ENCODE data around the gene SYT2. TPM values are rescaled to one million over a fixed set of nuclear protein-coding genes. Genes with fewer than 3 reads are reported as not detected.
"Not testable (repeated sequence)": the region's sequence is repeated elsewhere in the genome, so short reads cannot be mapped to it uniquely, and the experiment has no call there.

SYT2 gene
- total and polyA plus RNA-seq, 2 experiments from 2014 or later, result 0.03 to 0.68 TPM

DNA sequence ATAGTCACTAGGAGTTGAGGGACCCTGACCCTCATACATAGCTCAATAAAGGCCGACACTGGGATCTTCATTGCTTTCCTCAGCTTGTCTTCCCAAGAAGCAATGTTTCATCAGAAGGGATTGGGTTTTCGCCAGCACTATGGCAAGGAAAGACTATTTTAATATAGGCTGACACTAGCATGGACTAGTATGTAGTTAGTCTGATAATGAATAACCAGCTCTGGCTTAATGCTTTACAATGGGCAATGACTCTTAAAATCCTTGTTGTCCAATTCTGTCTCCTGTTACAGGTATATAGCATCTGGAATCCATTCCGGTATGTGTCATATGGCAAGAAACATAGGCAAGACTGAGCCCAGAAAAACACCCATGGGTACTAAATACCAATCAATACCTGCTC lies 15.3 kb upstream of the SYT2 start:
- peaks cover 49% of the 10 kb centered on the region for H3K36me3 ChIP-seq

DNA sequence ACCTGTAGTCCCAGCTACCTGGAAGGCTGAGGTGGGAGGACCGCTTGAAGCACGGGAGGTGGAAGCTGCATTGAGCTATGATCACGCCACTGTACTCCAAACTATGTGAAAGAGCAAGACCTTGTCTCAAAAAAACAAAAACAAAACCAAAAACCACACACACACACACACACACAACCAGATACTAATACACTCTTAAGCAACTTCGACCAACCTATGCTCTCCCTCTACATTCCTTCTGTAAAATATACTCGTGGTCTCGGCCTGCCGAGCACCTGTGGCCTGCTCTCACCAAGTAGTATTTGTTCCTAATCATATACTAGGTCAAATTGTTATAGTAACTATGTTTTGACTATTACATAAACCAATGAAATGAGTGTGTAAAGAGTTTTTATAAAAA lies 13.5 kb upstream of the SYT2 start:
- H3K27me3 ChIP-seq, result no peaks in the 10 kb centered on the region
- H3K27ac ChIP-seq, result no peak overlapping the region
- DNase-seq (ENCODE audit: low read depth in 1 of 2, low spot score in 1 of 2), result no peak
- no peaks in the 10 kb centered on the region for H3K9me3 ChIP-seq (ENCODE audit: low read depth)
- TF ChIP-seq, protein P1, sequence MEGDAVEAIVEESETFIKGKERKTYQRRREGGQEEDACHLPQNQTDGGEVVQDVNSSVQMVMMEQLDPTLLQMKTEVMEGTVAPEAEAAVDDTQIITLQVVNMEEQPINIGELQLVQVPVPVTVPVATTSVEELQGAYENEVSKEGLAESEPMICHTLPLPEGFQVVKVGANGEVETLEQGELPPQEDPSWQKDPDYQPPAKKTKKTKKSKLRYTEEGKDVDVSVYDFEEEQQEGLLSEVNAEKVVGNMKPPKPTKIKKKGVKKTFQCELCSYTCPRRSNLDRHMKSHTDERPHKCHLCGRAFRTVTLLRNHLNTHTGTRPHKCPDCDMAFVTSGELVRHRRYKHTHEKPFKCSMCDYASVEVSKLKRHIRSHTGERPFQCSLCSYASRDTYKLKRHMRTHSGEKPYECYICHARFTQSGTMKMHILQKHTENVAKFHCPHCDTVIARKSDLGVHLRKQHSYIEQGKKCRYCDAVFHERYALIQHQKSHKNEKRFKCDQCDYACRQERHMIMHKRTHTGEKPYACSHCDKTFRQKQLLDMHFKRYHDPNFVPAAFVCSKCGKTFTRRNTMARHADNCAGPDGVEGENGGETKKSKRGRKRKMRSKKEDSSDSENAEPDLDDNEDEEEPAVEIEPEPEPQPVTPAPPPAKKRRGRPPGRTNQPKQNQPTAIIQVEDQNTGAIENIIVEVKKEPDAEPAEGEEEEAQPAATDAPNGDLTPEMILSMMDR (IDR thresholded peaks at IDR 0.05; ENCODE audit: low read depth, low read length), result no peak
- H3K4me3 ChIP-seq, result no peak overlapping the region
- H3K4me1 ChIP-seq (ENCODE audit: low read depth), result no peaks in the 10 kb centered on the region
- peaks cover 31% of the 10 kb centered on the region for H3K36me3 ChIP-seq

More for the DNA sequence above, 15.3 kb upstream of the SYT2 start:
- no peak overlapping the region for H3K4me3 ChIP-seq
- TF ChIP-seq, protein P1 (IDR thresholded peaks at IDR 0.05; ENCODE audit: low read depth, low read length), result no peak
- H3K9me3 ChIP-seq (ENCODE audit: low read depth), result no peaks in the 10 kb centered on the region
- no peak for DNase-seq (ENCODE audit: low read depth in 1 of 2, low spot score in 1 of 2)
- H3K27me3 ChIP-seq, result no peaks in the 10 kb centered on the region
- peak overlapping the region; percentile 31 for H3K27ac ChIP-seq
- no peaks in the 10 kb centered on the region for H3K4me1 ChIP-seq (ENCODE audit: low read depth)

DNA sequence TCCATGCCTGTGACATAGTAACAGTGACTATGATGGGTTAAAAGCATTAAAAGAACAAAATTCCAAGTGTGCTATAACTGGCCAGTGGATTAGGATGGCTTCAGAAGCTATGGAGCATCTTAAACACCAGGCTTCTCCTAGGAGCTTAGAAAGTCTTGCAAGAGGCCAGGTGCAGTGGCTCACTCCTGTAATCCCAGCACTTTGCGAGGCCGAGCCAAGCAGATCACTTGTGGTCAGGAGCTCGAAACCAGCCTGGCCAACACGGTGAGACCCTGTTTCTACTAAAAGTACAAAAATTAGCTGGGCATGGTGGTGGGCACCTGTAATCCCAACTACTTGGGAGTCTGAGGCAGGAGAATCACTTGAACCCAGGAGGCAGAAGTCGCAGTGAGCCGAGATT lies 12.8 kb upstream of the SYT2 start:
- H3K9me3 ChIP-seq (ENCODE audit: low read depth); H3K4me3 ChIP-seq; H3K4me1 ChIP-seq (ENCODE audit: low read depth); H3K27me3 ChIP-seq; DNase-seq (ENCODE audit: low read depth in 1 of 2, low spot score in 1 of 2): not testable (repeated sequence)
- Histone ChIP-seq H3K36me3 (peaks cover 25% of the 10 kb centered on the region), H3K27ac (peak overlapping the region; percentile 24)

DNA sequence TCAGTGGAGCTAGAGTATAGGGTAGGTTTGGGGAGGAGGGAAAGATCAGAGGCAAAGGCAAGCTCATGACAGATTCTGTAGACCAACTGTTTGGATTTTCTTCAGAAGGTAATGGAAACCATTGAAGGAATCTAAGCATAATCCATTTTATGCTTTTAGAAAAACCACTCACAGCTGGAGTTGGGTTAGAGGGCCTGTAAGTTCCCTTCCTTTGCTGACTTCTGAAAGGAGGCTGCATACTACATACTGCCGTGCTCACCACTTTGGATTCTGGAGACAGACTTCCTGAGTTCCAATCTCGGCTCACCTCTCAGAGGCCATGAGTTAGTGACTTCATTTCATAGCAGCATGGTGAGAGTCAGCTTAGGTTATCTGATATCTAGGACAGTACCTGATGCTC lies 6.4 kb upstream of the SYT2 start:
- Histone ChIP-seq H3K27me3 (peaks cover 18% of the 10 kb centered on the region), H3K9me3 (ENCODE audit: low read depth) (no peaks in the 10 kb centered on the region), H3K36me3 (no peaks in the 10 kb centered on the region), H3K4me3 (no peak overlapping the region), H3K27ac (no peak overlapping the region), H3K4me1 (ENCODE audit: low read depth) (no peaks in the 10 kb centered on the region)
- no peak for DNase-seq (ENCODE audit: low read depth in 1 of 2, low spot score in 1 of 2)
- TF ChIP-seq, protein P1 (IDR thresholded peaks at IDR 0.05; ENCODE audit: low read depth, low read length), result no peak

DNA sequence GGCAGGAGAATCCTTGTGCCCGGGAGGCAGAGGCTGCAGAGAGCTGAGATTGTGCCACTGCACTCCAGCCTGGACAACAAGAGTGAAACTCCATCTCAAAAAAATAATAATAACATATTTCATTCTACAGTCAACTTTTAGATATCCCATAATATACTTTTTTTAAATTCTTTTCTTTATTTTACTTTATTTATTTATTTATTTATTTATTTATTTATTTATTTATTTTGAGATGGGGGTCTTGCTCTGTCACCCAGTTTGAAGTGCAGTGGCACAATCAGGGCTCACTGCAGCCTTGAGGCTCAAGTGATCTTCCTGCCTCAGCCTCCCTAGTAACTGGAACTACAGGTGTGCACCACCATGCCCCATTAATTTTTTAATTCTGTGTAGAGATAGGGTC lies 3.9 kb upstream of the SYT2 start:
- H3K4me3 ChIP-seq; H3K4me1 ChIP-seq (ENCODE audit: low read depth); DNase-seq (ENCODE audit: low read depth in 1 of 2, low spot score in 1 of 2); H3K27ac ChIP-seq; H3K9me3 ChIP-seq (ENCODE audit: low read depth); H3K36me3 ChIP-seq: not testable (repeated sequence)
- peaks cover 43% of the 10 kb centered on the region for H3K27me3 ChIP-seq

DNA sequence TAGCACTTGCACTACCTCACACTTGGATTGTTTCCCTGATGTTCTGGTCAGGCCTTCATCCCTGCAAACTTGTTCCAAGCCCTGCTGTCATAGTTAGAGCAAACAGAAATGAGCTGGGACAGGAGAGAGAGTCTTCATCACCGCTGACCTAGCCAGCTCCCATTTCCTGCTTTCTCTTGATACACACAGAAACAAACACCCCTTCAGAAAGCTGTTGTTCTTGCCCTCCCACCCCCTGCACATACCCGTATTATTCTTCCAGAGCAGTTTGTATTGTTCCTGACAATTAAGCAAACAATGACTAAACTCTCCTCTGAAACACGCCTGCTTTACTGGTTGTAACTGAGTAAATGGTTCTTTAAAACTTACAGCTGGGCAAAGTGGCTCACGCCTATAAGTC lies 2.9 kb upstream of the SYT2 start:
- peaks cover 6% of the 10 kb centered on the region for H3K4me1 ChIP-seq (ENCODE audit: low read depth)
- H3K4me3 ChIP-seq, result no peak overlapping the region
- peaks cover 53% of the 10 kb centered on the region for H3K27me3 ChIP-seq
- TF ChIP-seq, protein P1 (IDR thresholded peaks at IDR 0.05; ENCODE audit: low read depth, low read length), result no peak
- DNase-seq (ENCODE audit: low read depth in 1 of 2, low spot score in 1 of 2), result peak in 1 of 2 donors; percentile 21
- no peaks in the 10 kb centered on the region for H3K36me3 ChIP-seq
- H3K27ac ChIP-seq, result no peak overlapping the region
- no peaks in the 10 kb centered on the region for H3K9me3 ChIP-seq (ENCODE audit: low read depth)
